ENCODE data around the gene ALB.

- no peak for TF ChIP-seq CTCF (IDR thresholded peaks at IDR 0.05)
- no peak for TF ChIP-seq POLR2A (IDR thresholded peaks at IDR 0.05)
Measured at GRCh38 chr4:73459048-73459421, 54.9 kb downstream of the ALB start.

All from esophagus squamous epithelium (tissue), 4 donors.